ENCODE data around the gene PPP1R9A.

Gene PPP1R9A

GRCh38 chr7:94971051-94971867, 63.9 kb downstream of the PPP1R9A start:
- no peak for DNase-seq (ENCODE audit: low spot score)
- TF ChIP-seq CTCF (IDR thresholded peaks at IDR 0.05), result no peak
- Histone ChIP-seq H3K4me3 (no peak overlapping the region), H3K27ac (no peak overlapping the region)

GRCh38 chr7:94972296-94972695, 64.9 kb downstream of the PPP1R9A start:
- no peak for DNase-seq (ENCODE audit: low spot score)
- no peak for TF ChIP-seq CTCF (IDR thresholded peaks at IDR 0.05)
- Histone ChIP-seq H3K4me3 (no peak overlapping the region), H3K27ac (no peak overlapping the region)

- no peak for DNase-seq (ENCODE audit: low spot score)
- no peak overlapping the region for H3K4me3 ChIP-seq
- TF ChIP-seq CTCF (IDR thresholded peaks at IDR 0.05), result no peak
- no peak overlapping the region for H3K27ac ChIP-seq
These were observed 66.5 kb downstream of the PPP1R9A start for GRCh38 chr7:94973844-94974243.

GRCh38 chr7:94974423-94974822, 67.0 kb downstream of the PPP1R9A start:
- Histone ChIP-seq H3K27ac (no peak overlapping the region), H3K4me3 (no peak overlapping the region)
- no peak for TF ChIP-seq CTCF (IDR thresholded peaks at IDR 0.05)
- DNase-seq (ENCODE audit: low spot score), result no peak

- Histone ChIP-seq H3K4me3 (no peak overlapping the region), H3K27ac (no peak overlapping the region)
- no peak for TF ChIP-seq CTCF (IDR thresholded peaks at IDR 0.05)
- DNase-seq (ENCODE audit: low spot score), result no peak
These were observed 67.9 kb downstream of the PPP1R9A start for GRCh38 chr7:94975336-94975735.

GRCh38 chr7:94980418-94981142, 73.2 kb downstream of the PPP1R9A start:
- no peak for DNase-seq (ENCODE audit: low spot score)
- no peak overlapping the region for H3K27ac ChIP-seq
- no peak for TF ChIP-seq CTCF (IDR thresholded peaks at IDR 0.05)
- no peak overlapping the region for H3K4me3 ChIP-seq

GRCh38 chr7:94995921-94996320, 88.5 kb downstream of the PPP1R9A start:
- H3K4me3 ChIP-seq, result no peak overlapping the region
- no peak overlapping the region for H3K27ac ChIP-seq
- TF ChIP-seq CTCF (IDR thresholded peaks at IDR 0.05), result no peak
- no peak for DNase-seq (ENCODE audit: low spot score)

All from coronary artery (tissue), 2 donors.